ENCODE measurements around the gene RPS18. TPM values are rescaled to one million over a fixed set of nuclear protein-coding genes. Genes with fewer than 3 reads are reported as not detected.
A peak's percentile ranks its signal among the peaks of the same experiment; 100 is the strongest.

RPS18 gene
- polyA plus RNA-seq, 2 of the 4 experiments (the other 2 are of a cell fraction): 3,426 to 3,611 TPM

DNA sequence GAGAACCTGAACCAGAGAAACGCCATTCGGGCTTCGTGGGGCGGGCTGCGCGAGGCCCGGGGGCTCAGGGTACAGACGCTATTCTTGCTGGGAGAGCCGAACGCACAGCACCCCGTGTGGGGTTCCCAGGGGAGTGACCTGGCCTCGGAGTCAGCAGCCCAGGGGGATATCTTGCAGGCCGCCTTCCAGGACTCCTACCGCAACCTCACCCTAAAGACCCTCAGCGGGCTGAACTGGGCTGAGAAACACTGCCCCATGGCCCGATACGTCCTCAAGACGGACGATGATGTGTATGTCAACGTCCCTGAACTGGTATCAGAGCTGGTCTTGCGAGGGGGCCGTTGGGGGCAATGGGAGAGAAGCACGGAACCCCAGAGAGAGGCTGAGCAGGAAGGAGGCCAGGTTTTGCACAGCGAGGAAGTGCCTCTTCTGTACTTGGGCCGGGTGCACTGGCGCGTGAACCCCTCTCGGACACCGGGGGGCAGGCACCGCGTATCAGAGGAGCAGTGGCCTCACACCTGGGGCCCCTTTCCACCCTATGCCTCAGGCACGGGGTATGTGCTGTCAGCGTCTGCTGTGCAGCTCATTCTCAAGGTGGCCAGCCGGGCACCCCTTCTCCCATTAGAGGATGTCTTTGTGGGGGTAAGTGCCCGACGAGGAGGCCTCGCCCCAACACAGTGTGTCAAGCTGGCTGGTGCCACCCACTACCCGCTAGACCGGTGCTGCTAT, 6.0 kb downstream of the RPS18 start:
- 93% methylated on average over 9 of the region's 39 CpGs for whole genome bisulfite sequencing (ENCODE audit: missing lambda C conversion rate)
- peak overlapping the region; percentile 68 to 97; a peak in 4 of 6 replicates for H3K27ac ChIP-seq
- DNase-seq (ENCODE audit: low read depth in 1 of 2, low spot score in 1 of 2) (peak in 1 of 2 experiments; percentile 33), ATAC-seq (peak; percentile 21 to 25; a peak in 4 of 6 replicates), FAIRE-seq (no peak)
- H3K9me3 ChIP-seq: no peaks in the 10 kb centered on the region
- TF ChIP-seq, protein P1, sequence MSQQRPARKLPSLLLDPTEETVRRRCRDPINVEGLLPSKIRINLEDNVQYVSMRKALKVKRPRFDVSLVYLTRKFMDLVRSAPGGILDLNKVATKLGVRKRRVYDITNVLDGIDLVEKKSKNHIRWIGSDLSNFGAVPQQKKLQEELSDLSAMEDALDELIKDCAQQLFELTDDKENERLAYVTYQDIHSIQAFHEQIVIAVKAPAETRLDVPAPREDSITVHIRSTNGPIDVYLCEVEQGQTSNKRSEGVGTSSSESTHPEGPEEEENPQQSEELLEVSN (IDR thresholded peaks at IDR 0.05; ENCODE audit: borderline replicate concordance, low read depth): no peak
- TF ChIP-seq, protein P2, sequence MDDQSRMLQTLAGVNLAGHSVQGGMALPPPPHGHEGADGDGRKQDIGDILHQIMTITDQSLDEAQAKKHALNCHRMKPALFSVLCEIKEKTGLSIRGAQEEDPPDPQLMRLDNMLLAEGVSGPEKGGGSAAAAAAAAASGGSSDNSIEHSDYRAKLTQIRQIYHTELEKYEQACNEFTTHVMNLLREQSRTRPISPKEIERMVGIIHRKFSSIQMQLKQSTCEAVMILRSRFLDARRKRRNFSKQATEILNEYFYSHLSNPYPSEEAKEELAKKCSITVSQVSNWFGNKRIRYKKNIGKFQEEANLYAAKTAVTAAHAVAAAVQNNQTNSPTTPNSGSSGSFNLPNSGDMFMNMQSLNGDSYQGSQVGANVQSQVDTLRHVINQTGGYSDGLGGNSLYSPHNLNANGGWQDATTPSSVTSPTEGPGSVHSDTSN (IDR thresholded peaks at IDR 0.05): peak; percentile 47; the same call in 1 of the 2 replicates
- POLR2A ChIA-PET: interaction anchor here (0.7 to 2.1 kb wide), 8 partner anchors 11 to 306 kb away, joined by 3 to 10 read pairs (median 4); partner anchors contain the start of genes PFDN6, RGL2, WDR46 and ZBTB22
- H3K4me3 ChIP-seq: no peak overlapping the region
- H3K4me1 ChIP-seq: peaks cover 41% of the 10 kb centered on the region
- peak overlapping the region; percentile 91; the same call in 1 of the 3 replicates for H3K4me2 ChIP-seq
- CTCF ChIA-PET: interaction anchor here (0.7 to 5.7 kb wide), 9 partner anchors 10 to 148 kb away, joined by 3 to 44 read pairs (median 6); partner anchors contain the start of genes PFDN6, RGL2 and WDR46

DNA sequence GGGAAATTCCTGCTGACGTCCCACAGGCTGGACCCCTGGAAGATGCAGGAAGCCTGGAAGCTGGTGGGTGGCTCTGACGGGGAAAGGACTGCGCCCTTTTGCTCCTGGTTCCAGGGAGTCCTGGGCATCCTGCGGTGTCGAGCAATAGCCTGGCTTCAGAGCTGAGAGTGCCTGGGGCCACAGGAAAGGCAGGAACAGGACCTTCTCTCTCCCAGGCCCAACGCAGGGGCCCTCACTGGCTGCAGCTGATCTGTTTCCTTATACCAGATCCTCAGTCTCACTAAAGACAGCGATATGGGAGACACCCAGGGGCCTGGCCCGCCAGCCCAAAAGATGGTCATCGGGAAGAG, 6.5 kb downstream of the RPS18 start:
- Histone ChIP-seq H3K4me3 (no peak overlapping the region), H3K27ac (no peak overlapping the region), H3K9me3 (no peaks in the 10 kb centered on the region), H3K4me2 (no peak overlapping the region), H3K4me1 (peaks cover 40% of the 10 kb centered on the region)
- FAIRE-seq (no peak), DNase-seq (ENCODE audit: low read depth in 1 of 2, low spot score in 1 of 2) (no peak), ATAC-seq (peak; percentile 2 to 11; a peak in 4 of 6 replicates)
- 88% methylated on average over 8 of the region's 9 CpGs for WGBS (ENCODE audit: missing lambda C conversion rate)
- ChIA-PET POLR2A (interaction anchor here (0.9 to 1.6 kb wide), 3 partner anchors 21 to 306 kb away, joined by 3 to 6 read pairs (median 4); partner anchors contain the start of gene RGL2), CTCF (interaction anchor here (0.7 to 5.7 kb wide), 7 partner anchors 10 to 129 kb away, joined by 3 to 44 read pairs (median 6); partner anchors contain the start of genes PFDN6, RGL2 and WDR46)
- TF ChIP-seq EHMT2 (IDR thresholded peaks at IDR 0.05; ENCODE audit: low read depth) (no peak), MAZ (IDR thresholded peaks at IDR 0.05; ENCODE audit: borderline replicate concordance, low read depth, low read length) (no peak), ZFP36 (IDR thresholded peaks at IDR 0.05; ENCODE audit: borderline replicate concordance, partially characterized antibody) (no peak), HOXB13 (CRISPR knock-in tag; IDR thresholded peaks at IDR 0.05; ENCODE audit: low read depth) (no peak), NPAS2 (CRISPR knock-in tag; IDR thresholded peaks at IDR 0.05; ENCODE audit: borderline replicate concordance) (no peak), RAD21 (conservative IDR thresholded peaks at IDR 0.05 in 1 of 2, IDR thresholded peaks at IDR 0.05 in 1 of 2) (no peak), ZSCAN20 (CRISPR knock-in tag; IDR thresholded peaks at IDR 0.05) (no peak), RNF2 (IDR thresholded peaks at IDR 0.05; ENCODE audit: borderline replicate concordance, low read depth) (no peak), NR3C1 (IDR thresholded peaks at IDR 0.05) (no peak), CBX2 (IDR thresholded peaks at IDR 0.05; ENCODE audit: borderline replicate concordance, low read depth) (no peak), TP53 (CRISPR knock-in tag; IDR thresholded peaks at IDR 0.05) (no peak), PHF8 (IDR thresholded peaks at IDR 0.05; ENCODE audit: borderline replicate concordance, low read depth) (no peak), CEBPB (IDR thresholded peaks at IDR 0.05) (no peak), CHD4 (IDR thresholded peaks at IDR 0.05; ENCODE audit: borderline replicate concordance) (no peak)
- TF ChIP-seq, protein P3, sequence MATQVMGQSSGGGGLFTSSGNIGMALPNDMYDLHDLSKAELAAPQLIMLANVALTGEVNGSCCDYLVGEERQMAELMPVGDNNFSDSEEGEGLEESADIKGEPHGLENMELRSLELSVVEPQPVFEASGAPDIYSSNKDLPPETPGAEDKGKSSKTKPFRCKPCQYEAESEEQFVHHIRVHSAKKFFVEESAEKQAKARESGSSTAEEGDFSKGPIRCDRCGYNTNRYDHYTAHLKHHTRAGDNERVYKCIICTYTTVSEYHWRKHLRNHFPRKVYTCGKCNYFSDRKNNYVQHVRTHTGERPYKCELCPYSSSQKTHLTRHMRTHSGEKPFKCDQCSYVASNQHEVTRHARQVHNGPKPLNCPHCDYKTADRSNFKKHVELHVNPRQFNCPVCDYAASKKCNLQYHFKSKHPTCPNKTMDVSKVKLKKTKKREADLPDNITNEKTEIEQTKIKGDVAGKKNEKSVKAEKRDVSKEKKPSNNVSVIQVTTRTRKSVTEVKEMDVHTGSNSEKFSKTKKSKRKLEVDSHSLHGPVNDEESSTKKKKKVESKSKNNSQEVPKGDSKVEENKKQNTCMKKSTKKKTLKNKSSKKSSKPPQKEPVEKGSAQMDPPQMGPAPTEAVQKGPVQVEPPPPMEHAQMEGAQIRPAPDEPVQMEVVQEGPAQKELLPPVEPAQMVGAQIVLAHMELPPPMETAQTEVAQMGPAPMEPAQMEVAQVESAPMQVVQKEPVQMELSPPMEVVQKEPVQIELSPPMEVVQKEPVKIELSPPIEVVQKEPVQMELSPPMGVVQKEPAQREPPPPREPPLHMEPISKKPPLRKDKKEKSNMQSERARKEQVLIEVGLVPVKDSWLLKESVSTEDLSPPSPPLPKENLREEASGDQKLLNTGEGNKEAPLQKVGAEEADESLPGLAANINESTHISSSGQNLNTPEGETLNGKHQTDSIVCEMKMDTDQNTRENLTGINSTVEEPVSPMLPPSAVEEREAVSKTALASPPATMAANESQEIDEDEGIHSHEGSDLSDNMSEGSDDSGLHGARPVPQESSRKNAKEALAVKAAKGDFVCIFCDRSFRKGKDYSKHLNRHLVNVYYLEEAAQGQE (IDR thresholded peaks at IDR 0.05): no peak
- TF ChIP-seq, protein P4, sequence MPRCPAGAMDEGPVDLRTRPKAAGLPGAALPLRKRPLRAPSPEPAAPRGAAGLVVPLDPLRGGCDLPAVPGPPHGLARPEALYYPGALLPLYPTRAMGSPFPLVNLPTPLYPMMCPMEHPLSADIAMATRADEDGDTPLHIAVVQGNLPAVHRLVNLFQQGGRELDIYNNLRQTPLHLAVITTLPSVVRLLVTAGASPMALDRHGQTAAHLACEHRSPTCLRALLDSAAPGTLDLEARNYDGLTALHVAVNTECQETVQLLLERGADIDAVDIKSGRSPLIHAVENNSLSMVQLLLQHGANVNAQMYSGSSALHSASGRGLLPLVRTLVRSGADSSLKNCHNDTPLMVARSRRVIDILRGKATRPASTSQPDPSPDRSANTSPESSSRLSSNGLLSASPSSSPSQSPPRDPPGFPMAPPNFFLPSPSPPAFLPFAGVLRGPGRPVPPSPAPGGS (IDR thresholded peaks at IDR 0.05): no peak
- TF ChIP-seq, protein P5, sequence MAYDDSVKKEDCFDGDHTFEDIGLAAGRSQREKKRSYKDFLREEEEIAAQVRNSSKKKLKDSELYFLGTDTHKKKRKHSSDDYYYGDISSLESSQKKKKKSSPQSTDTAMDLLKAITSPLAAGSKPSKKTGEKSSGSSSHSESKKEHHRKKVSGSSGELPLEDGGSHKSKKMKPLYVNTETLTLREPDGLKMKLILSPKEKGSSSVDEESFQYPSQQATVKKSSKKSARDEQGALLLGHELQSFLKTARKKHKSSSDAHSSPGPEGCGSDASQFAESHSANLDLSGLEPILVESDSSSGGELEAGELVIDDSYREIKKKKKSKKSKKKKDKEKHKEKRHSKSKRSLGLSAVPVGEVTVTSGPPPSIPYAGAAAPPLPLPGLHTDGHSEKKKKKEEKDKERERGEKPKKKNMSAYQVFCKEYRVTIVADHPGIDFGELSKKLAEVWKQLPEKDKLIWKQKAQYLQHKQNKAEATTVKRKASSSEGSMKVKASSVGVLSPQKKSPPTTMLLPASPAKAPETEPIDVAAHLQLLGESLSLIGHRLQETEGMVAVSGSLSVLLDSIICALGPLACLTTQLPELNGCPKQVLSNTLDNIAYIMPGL (CRISPR knock-in tag; IDR thresholded peaks at IDR 0.05; ENCODE audit: borderline replicate concordance): no peak
